Measurements from ENCODE around the gene LILRB3.
"Not testable (repeated sequence)": the region's sequence is repeated elsewhere in the genome, so short reads cannot be mapped to it uniquely, and the experiment has no call there.

Gene LILRB3

GRCh38 chr19:54207983-54208783 is 14.6 kb downstream of the LILRB3 start:
- ATAC-seq = peak; percentile 84
- Mint-ChIP-seq H3K9me3 (no peaks in the 10 kb centered on the region), H3K4me3 (peak overlapping the region; percentile 53), H3K27ac (peak overlapping the region; percentile 83), H3K36me3 (peaks cover 76% of the 10 kb centered on the region), H3K27me3 (no peaks in the 10 kb centered on the region), H3K4me1 (peaks cover 82% of the 10 kb centered on the region)

GRCh38 chr19:54207676-54207982 is 15.2 kb downstream of the LILRB3 start:
- H3K4me3 Mint-ChIP-seq = peak overlapping the region; percentile 53
- H3K27ac Mint-ChIP-seq = peak overlapping the region; percentile 83
- no peaks in the 10 kb centered on the region for H3K9me3 Mint-ChIP-seq
- H3K36me3 Mint-ChIP-seq = peaks cover 76% of the 10 kb centered on the region
- H3K4me1 Mint-ChIP-seq = peaks cover 87% of the 10 kb centered on the region
- no peak for ATAC-seq
- no peaks in the 10 kb centered on the region for H3K27me3 Mint-ChIP-seq

GRCh38 chr19:54207193-54207592 is 15.6 kb downstream of the LILRB3 start:
- H3K27ac Mint-ChIP-seq = peak overlapping the region; percentile 83
- ATAC-seq = not testable (repeated sequence)

GRCh38 chr19:54206831-54207177 is 16.0 kb downstream of the LILRB3 start:
- Mint-ChIP-seq H3K9me3 (no peaks in the 10 kb centered on the region), H3K4me1 (peaks cover 96% of the 10 kb centered on the region), H3K27ac (peak overlapping the region; percentile 83), H3K27me3 (no peaks in the 10 kb centered on the region), H3K4me3 (peak overlapping the region; percentile 53), H3K36me3 (peaks cover 82% of the 10 kb centered on the region)
- ATAC-seq = no peak

More at GRCh38 chr19:54207193-54207592, 15.6 kb downstream of the LILRB3 start:
- not testable (repeated sequence) for H3K9me3 Mint-ChIP-seq, H3K27me3 Mint-ChIP-seq
- H3K4me1 Mint-ChIP-seq = peaks cover 92% of the 10 kb centered on the region
- peak overlapping the region; percentile 53 for H3K4me3 Mint-ChIP-seq
- peaks cover 78% of the 10 kb centered on the region for H3K36me3 Mint-ChIP-seq

DNA sequence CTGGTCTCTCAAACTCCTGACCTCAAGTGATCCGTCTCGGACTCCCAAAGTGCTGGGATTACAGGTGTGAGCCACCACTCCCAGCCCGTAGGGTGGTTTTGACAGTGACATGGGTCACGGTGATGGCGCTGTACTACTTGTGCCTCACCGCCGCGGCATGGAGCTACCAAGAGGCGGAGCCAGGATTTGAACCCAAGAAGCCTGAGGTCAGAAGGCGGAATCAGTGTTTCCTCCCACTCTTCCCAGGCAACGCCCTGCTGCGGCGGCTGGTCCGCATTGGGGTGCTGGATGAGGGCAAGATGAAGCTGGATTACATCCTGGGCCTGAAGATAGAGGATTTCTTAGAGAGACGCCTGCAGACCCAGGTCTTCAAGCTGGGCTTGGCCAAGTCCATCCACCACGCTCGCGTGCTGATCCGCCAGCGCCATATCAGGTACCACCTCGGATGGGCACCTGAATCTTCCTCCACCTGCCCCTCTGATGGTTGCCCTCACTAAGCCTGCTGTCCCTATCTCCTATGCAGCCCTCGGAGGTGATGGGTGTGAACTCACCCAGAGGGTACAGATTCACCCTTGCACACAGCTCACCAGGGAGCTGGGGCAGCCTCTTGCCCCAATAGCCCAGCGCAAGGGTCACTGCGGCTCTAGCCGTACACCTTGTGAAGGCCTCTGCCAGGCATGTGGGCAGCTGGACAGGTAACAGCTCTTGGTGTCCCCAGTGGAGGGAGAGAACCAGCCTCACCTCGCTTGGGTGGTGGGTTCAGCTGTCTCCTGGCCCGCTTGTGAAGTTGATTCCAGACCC is 16.6 kb downstream of the LILRB3 start:
- Mint-ChIP-seq H3K27ac (peak overlapping the region; percentile 83), H3K4me1 (peaks cover 98% of the 10 kb centered on the region), H3K27me3 (no peaks in the 10 kb centered on the region), H3K4me3 (peak overlapping the region; percentile 53), H3K36me3 (peaks cover 85% of the 10 kb centered on the region), H3K9me3 (no peaks in the 10 kb centered on the region)
- ATAC-seq = no peak

- peak overlapping the region; percentile 60 for H3K27ac Mint-ChIP-seq
Measured at GRCh38 chr19:54204767-54205468, 17.9 kb downstream of the LILRB3 start.

DNA sequence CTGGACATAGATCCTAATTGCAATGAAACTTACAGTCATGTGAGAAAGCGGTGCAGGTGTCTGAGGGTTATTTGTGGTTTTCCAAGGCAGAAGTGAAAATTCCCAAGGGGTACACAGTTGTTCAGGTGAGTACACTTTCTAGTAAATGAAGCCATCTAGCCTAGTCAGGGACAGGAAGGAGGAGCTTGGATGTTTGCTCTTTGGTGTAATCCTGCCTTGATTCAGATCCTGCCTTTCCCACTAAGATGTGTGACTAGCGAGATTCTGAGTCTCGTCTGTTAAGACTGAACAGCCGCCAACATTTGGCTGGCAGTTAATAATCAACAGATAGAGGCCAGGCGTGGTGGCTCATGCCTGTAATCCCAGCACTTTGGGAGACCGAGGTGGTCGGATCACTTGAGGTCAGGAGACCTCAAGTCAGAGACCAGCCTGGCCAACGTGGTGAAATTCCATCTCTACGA is 19.6 kb downstream of the LILRB3 start:
- H3K4me1 Mint-ChIP-seq = peaks cover 73% of the 10 kb centered on the region
- no peaks in the 10 kb centered on the region for H3K9me3 Mint-ChIP-seq
- H3K4me3 Mint-ChIP-seq = peak overlapping the region; percentile 97
- no peaks in the 10 kb centered on the region for H3K27me3 Mint-ChIP-seq
- peak overlapping the region; percentile 60 for H3K27ac Mint-ChIP-seq
- no peak for ATAC-seq
- H3K36me3 Mint-ChIP-seq = peaks cover 72% of the 10 kb centered on the region

More at GRCh38 chr19:54204767-54205468, 17.9 kb downstream of the LILRB3 start:
- Mint-ChIP-seq H3K4me1 (peaks cover 84% of the 10 kb centered on the region), H3K27me3 (no peaks in the 10 kb centered on the region), H3K4me3 (peak overlapping the region; percentile 58), H3K36me3 (peaks cover 81% of the 10 kb centered on the region), H3K9me3 (no peaks in the 10 kb centered on the region)
- ATAC-seq = no peak

DNA sequence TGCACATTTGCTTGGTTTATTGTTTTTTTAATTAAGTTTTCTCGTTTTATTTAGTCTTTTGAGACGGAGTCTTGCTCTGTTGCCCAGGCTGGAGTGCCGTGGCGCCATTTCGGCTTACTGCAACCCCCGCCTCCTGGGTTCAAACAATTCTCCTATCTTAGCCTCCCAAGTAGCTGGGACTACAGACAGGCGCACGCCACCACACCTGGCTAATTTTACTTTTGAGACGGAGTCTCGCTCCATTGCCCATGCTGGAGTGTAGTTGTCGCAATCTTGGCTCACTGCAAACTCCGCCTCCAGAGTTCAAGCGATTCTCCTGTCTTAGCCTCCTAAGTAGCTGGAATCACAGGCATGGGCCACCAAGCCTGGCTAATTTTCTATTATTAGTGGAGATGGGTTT is 20.8 kb downstream of the LILRB3 start:
- no peak for ATAC-seq
- H3K4me3 Mint-ChIP-seq = peak overlapping the region; percentile 97
- H3K27me3 Mint-ChIP-seq = no peaks in the 10 kb centered on the region
- peaks cover 61% of the 10 kb centered on the region for H3K4me1 Mint-ChIP-seq
- H3K36me3 Mint-ChIP-seq = peaks cover 61% of the 10 kb centered on the region
- no peaks in the 10 kb centered on the region for H3K9me3 Mint-ChIP-seq
- peak overlapping the region; percentile 95 for H3K27ac Mint-ChIP-seq

- Mint-ChIP-seq H3K27me3 (no peaks in the 10 kb centered on the region), H3K4me3 (peak overlapping the region; percentile 97), H3K4me1 (peaks cover 54% of the 10 kb centered on the region), H3K27ac (peak overlapping the region; percentile 95), H3K36me3 (peaks cover 54% of the 10 kb centered on the region), H3K9me3 (no peaks in the 10 kb centered on the region)
- no peak for ATAC-seq
Measured at GRCh38 chr19:54201172-54201701, 21.6 kb downstream of the LILRB3 start.

- Mint-ChIP-seq H3K27ac (peak overlapping the region; percentile 95), H3K9me3 (no peaks in the 10 kb centered on the region), H3K4me3 (peak overlapping the region; percentile 70), H3K36me3 (peaks cover 48% of the 10 kb centered on the region), H3K4me1 (peaks cover 36% of the 10 kb centered on the region), H3K27me3 (no peaks in the 10 kb centered on the region)
- ATAC-seq = no peak
Measured at GRCh38 chr19:54199401-54199800, 23.4 kb downstream of the LILRB3 start.

DNA sequence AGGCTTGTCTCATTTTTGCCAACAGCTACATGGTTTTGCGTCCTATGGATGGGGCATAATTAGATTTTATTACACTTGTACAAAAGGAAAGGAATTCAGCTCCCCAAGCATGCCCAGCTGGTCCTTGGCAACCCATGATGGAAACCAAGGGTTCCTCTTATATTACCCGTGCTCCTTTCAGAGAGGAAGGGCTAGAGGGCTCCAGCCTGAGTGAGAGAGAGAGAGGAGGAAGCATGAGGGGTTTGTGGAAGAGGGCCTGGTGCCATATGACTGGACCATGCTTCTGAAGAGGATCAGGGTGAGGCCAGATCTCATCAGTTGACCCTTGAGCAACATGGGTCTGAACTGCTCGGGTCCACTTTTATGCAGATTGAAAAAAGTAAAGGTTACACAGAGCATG is 25.7 kb downstream of the LILRB3 start:
- no peaks in the 10 kb centered on the region for H3K9me3 Mint-ChIP-seq

GRCh38 chr19:54196536-54196935 is 26.3 kb downstream of the LILRB3 start:
- H3K27ac Mint-ChIP-seq = no peak overlapping the region

More for the DNA sequence above, 25.7 kb downstream of the LILRB3 start:
- Mint-ChIP-seq H3K27ac (no peak overlapping the region), H3K4me3 (no peak overlapping the region), H3K36me3 (peaks cover 34% of the 10 kb centered on the region), H3K27me3 (no peaks in the 10 kb centered on the region), H3K4me1 (peaks cover 26% of the 10 kb centered on the region)
- ATAC-seq = no peak

GRCh38 chr19:54194463-54194862 is 28.3 kb downstream of the LILRB3 start:
- not testable (repeated sequence) for H3K27me3 Mint-ChIP-seq, H3K4me3 Mint-ChIP-seq, H3K27ac Mint-ChIP-seq, ATAC-seq, H3K9me3 Mint-ChIP-seq
- Mint-ChIP-seq H3K36me3 (peaks cover 18% of the 10 kb centered on the region), H3K4me1 (peaks cover 24% of the 10 kb centered on the region)

More at GRCh38 chr19:54196536-54196935, 26.3 kb downstream of the LILRB3 start:
- Mint-ChIP-seq H3K36me3 (peaks cover 29% of the 10 kb centered on the region), H3K27me3 (no peaks in the 10 kb centered on the region), H3K4me3 (no peak overlapping the region), H3K9me3 (no peaks in the 10 kb centered on the region), H3K4me1 (peaks cover 26% of the 10 kb centered on the region)
- no peak for ATAC-seq

- H3K4me1 Mint-ChIP-seq = peaks cover 29% of the 10 kb centered on the region
- H3K27me3 Mint-ChIP-seq = no peaks in the 10 kb centered on the region
- H3K9me3 Mint-ChIP-seq = no peaks in the 10 kb centered on the region
- peaks cover 18% of the 10 kb centered on the region for H3K36me3 Mint-ChIP-seq
- no peak for ATAC-seq
- H3K27ac Mint-ChIP-seq = no peak overlapping the region
- H3K4me3 Mint-ChIP-seq = no peak overlapping the region
Measured at GRCh38 chr19:54193011-54193410, 29.8 kb downstream of the LILRB3 start.

Measured in stimulated activated memory B cell treated with anti-CD40 and anti-IgM and Interleukin-4, amounts not matched to agents 10 μg/mL and 1 μg/mL and 100 μg/mL, for 72 hours (primary cell).